GM20000 (cell line): ENCODE results near the gene TBC1D14.
"Not testable (repeated sequence)": the region's sequence is repeated elsewhere in the genome, so short reads cannot be mapped to it uniquely, and the experiment has no call there.

ENCODE experiments used
- DNase-seq: peaks from one replicate; pipeline ENCODE4 v3.0.0; 2012; ENCODE audit warnings: low spot score
- CTCF ChIP-seq: IDR thresholded peaks from 2 replicates; pipeline ENCODE4 v1.5.1; 2012; ENCODE audit warnings: mild to moderate bottlenecking, control low read depth; ENCODE audit errors: extremely low read depth, missing control alignments

Gene TBC1D14

GRCh38 chr4:6902318-6903042, 7.1 kb upstream of the TBC1D14 start:
- DNase-seq = no peak
- no peak for TF ChIP-seq CTCF

GRCh38 chr4:6905516-6906445, 3.8 kb upstream of the TBC1D14 start:
- no peak for TF ChIP-seq CTCF
- DNase-seq = no peak

GRCh38 chr4:6906486-6906885, 3.1 kb upstream of the TBC1D14 start:
- DNase-seq = not testable (repeated sequence)

GRCh38 chr4:6907658-6908191, 1.9 kb upstream of the TBC1D14 start:
- DNase-seq = peak; percentile 58
- TF ChIP-seq CTCF = peak; percentile 41

- TF ChIP-seq CTCF = no peak
- DNase-seq = no peak
Observed at GRCh38 chr4:6908432-6909112, 1.1 kb upstream of the TBC1D14 start.

- TF ChIP-seq CTCF = no peak
- no peak for DNase-seq
Observed at GRCh38 chr4:6909970-6910339, 329 bp downstream of the TBC1D14 start.

- no peak for TF ChIP-seq CTCF
Observed at GRCh38 chr4:6910340-6910959, 824 bp downstream of the TBC1D14 start.

More at GRCh38 chr4:6910340-6910959, 824 bp downstream of the TBC1D14 start:
- DNase-seq = no peak
